HG02798 (cell line): ENCODE results near the gene CCDC74A.
"Not testable (repeated sequence)": the region's sequence is repeated elsewhere in the genome, so short reads cannot be mapped to it uniquely, and the experiment has no call there.

Source experiments
- ATAC-seq: cut with Tn5 transposase; IDR thresholded peaks from one replicate; pipeline ENCODE4 v1.9.1; 2021; ENCODE audit warnings: mild to moderate bottlenecking; ENCODE audit not compliant: unreplicated experiment, poor library complexity

CCDC74A gene

DNA sequence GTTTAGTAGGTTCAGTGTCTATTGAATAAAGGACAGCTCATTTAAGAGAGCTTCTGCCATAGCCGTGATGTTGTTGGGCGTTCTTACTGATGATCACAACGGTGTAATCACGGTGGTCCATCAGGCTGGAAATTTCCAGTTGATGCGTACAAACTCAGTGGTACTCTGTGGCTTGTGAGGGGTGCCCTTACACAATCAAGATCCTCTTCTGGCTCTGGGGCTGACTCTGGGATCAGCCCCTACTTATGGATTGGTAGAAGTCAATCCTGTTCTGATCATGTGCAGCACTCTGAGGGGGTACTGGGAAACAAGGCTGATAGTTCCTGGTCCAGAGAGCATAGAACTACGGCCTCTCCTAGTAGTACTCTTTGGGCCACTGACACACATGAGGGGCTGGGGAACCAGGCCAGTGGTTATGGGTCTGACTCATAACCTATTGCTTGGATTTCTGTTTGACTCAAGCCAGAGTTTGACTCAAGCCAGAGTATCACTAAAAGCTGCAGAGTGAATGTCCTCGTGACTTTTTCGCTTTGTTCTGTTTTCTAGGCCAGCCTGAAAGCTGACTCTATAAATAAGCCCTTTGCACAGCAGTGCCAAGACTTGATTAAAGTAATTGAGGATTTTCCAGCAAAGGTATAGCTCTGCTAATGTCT, 29.2 kb upstream of the CCDC74A start:
- ATAC-seq, result peak; percentile 92

DNA sequence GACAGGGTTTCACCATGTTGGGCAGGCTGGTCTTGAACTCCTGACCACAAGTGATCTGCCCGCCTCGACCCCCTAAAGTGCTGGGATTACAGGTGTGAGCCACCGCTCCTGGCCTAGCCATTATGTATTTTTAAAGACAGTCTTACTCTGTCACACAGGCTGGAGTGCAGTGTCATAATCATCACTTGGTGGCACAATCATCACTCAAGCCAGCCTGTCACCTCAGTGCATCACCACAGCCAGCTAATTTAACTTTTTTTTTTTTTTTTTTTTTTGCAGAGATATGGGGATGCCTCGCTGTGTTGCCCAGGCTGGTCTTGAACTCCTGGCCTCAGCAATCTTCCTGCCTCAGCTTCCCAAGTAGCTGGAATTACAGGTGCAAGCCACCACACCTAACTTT, 24.1 kb upstream of the CCDC74A start:
- ATAC-seq, result not testable (repeated sequence)

DNA sequence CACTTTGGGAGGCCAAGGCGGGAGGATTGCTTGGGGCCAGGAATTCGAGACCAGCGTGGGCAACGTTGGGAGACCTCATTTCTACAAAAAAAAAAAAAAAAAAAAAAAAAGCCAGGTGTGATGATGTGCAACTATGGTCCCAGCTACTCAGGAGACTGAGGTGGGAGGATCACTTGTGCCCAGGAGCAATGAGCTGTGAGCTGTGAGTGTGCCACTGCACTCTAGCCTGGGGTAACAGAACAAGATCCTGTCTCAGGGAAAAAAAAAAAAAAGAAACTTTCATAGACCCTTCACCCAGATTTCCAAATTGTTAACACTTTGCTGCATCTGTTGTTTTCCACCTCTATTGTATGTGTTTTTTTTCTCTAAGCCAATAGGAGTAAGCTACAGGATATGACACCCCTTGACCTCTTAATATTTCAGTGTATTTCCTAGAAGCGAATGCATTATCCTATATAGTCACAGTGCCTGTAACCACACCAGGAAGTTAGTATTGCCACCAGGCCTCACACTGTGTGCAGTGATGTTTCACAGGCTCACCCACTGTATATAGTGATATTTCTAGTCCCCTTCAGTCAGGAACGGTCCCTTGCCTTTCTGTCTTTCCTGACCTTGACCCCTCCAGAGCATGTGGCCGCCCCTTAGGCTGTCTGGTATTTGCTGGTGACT, 23.5 kb upstream of the CCDC74A start:
- ATAC-seq, result not testable (repeated sequence)

- no peak for ATAC-seq
Measured at GRCh38 chr2:131509615-131510014, 18.1 kb upstream of the CCDC74A start.

GRCh38 chr2:131511291-131511968, 16.3 kb upstream of the CCDC74A start:
- ATAC-seq, result not testable (repeated sequence)

DNA sequence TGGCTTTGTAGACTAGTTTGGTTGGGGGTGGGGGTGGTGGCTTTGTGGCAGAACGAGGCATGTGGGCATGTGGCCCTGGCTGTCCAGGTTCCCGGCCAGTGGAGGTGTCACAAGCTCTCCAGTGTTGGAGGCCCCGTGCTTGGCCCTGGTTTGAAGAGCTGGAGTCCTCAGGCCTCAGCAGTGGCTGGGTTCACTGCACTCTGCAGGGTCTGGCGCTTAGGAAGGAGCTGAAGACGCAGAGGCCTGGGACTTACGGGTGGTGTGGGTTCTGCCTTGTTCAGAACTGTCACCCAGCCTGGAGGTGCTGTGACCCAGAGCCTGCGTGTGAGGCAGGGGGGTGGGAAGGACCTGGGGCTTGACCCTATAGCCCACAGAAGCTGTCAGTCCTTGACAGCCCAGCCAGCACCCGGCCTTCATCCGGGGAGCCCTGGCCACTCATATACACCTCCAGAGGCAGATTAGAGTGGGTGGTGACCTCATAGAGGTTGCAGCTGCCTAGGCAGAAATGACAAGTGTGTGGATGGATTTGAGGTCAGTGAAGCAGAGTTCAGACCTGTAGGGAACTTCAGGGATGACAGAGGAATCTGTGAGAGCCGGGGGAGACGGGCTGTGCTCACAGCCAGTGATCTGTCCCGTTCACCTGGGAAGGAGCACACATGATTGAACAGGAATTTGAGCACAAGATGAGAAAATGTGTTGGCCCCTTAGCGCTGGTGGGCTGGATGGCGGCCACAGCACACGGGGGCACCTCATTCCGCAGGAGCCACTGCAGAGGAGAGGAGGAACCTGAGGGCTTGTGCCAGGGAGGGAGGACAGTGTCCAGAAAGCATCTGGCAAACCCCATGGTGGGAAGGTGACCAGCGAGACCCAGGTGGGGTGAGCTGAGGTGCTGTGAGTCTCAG, 15.5 kb upstream of the CCDC74A start:
- not testable (repeated sequence) for ATAC-seq

- peak; percentile 75 for ATAC-seq
Measured at GRCh38 chr2:131514408-131515166, 13.1 kb upstream of the CCDC74A start.

GRCh38 chr2:131515235-131515634, 12.5 kb upstream of the CCDC74A start:
- peak; percentile 26 for ATAC-seq

- ATAC-seq, result no peak
Measured at GRCh38 chr2:131516011-131516410, 11.7 kb upstream of the CCDC74A start.

- ATAC-seq, result not testable (repeated sequence)
Measured at GRCh38 chr2:131516621-131517020, 11.1 kb upstream of the CCDC74A start.

GRCh38 chr2:131517106-131517831, 10.4 kb upstream of the CCDC74A start:
- no peak for ATAC-seq

DNA sequence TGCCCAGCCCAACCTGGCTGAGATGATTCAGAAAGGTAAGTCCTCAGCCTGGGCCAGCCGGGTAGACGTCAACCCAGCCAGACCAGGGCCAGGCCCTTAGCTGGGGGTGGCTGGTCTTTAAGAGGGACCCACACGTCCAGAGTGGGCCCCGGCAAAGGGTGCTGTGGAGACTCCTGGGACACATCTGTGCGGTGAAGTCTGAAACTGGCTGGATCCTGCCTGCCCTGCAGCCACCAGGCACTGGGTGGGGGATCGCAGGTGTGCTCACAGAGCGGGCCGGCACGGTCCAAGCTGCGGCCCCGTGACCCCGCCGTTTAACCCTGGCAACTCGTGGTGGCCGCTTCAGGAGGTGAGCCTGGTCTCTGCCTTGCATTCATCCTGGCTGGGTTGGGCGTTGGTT, 9.8 kb upstream of the CCDC74A start:
- ATAC-seq, result not testable (repeated sequence)

- ATAC-seq, result not testable (repeated sequence)
Measured at GRCh38 chr2:131518531-131518930, 9.2 kb upstream of the CCDC74A start.

DNA sequence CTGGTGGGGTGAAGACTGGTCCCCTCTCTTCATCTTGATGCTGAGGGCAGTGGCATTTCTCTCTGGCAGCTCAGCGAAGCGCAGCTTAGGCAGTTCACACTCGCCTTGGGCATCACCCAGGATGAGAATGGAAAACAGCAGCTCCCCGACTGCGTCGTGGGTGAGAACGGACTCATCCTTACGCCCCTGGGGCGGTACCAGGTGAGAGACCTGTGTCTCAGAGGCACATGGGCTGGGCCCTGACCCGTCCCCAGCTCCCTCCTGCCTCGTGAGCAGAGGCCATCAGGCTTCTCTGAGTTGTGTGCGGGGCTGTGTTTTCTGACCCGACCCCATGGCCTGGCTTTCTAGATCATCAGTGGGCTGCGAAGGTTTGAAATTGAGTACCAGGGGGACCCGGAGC, 8.2 kb upstream of the CCDC74A start:
- ATAC-seq, result no peak

DNA sequence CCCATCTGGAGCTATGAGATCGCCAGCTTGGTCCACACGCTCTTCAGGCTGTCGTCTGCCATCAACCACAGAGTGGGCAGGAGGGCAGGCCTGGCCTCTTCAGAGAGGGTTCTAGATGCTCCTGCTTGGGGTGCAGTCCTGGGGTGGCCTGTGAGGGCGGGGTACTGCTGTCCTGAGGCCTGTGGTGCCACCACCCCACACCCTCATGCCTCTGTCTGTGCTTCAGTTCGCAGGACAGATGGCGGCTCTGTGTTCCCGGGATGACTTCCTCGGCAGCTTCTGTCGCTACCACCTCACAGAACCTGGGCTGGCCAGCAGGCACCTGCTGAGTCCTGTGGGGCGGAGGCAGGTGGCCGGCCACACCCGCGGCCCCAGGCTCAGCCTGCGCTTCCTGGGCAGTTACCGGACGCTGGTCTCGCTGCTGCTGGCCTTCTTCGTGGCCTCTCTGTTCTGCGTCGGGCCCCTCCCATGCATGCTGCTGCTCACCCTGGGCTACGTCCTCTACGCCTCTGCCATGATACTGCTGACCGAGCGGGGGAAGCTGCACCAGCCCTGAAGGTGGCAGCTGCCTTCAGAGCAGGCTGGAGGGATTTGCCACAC, 7.7 kb upstream of the CCDC74A start:
- not testable (repeated sequence) for ATAC-seq

DNA sequence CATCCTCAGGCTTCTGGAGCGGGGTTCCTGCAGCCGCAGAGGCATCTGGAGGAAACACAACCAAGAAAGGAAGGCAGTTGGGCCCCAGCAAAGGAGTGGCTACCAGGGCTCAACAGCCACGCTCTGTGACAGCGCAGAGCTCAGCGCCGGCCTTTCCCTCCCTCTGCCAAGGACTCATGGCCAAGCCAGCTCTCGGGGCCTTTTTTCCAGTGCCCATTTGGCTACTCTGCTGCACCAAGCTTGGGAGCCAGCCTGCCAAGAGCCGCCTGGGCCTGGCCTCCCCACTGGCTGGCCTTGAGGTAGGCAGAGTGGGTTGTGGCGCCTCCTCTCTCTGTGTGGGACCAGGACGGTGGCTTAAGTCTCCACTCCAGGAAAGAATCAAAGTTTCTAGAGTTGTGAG, 7.2 kb upstream of the CCDC74A start:
- no peak for ATAC-seq

- not testable (repeated sequence) for ATAC-seq
Measured at GRCh38 chr2:131521524-131521923, 6.2 kb upstream of the CCDC74A start.

DNA sequence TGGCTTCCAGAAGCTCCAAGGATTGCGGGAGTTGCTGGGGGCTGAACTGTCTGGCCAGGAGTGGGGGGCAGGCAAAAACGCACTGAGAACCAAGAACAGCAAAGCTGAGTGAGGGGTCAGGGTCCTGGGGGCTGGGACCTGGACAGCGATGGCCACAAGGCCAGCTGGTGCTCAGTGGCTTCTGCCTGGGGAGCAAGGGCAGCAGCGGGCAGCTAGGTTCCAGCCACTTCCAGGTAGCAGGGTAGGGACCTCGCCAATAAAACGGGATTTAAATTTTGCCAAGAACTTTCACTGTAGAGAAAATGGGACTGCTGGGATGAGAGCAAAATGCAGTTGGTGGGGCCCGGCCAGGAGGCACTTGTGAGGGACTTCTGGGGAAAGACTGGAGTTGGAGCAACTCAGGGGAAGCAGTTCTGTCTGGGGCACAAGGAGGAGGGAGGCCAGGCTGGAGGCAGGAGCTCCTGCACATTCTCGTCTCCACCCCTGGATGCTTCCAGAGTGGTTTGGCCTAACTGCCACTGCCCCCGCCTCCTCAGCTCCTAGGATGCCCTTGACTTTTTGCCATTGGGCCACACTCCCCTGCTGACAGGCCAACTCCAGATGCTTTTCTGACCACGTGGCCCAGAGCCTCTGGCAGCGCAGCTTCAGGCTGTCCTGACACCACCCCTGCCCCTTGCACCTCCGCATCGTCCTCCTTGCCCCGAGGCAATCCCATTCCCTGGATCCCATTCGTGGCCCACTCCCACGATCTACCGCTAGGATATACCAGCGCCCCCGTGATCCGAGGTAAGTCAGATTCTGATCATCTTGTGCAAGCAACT, 5.5 kb upstream of the CCDC74A start:
- no peak for ATAC-seq
